ENCODE data around the gene XRCC4. TPM values are rescaled to one million over a fixed set of nuclear protein-coding genes. Genes with fewer than 3 reads are reported as not detected.

XRCC4 gene
- total RNA-seq, 6 experiments from 2014 or later = 13.6 to 17.1 (median 14.4) TPM

DNA sequence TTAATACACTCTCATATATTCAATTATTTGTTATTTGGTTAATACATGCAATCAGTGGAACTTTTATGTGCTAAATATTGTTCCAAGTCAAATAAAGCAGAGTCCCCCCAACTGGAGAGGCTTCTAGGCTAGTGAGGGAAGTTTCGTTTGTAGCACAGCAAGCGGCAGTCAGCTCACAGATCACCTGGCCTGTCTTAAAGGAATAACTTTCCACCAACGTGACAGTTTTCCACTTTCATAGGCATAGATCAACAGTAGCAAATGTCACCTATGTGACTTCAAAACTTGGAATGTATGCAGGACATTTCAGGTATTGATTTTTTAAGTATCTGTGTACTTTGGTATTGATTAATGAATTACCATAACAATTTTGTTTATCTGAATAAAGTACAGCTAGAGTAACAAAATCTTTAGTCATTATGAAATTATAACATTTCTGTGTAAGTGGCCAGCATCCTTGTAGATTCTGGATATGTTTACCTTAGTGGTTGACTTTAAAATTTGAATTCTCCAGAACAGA lies 264.5 kb downstream of the XRCC4 start:
- no peaks in the 10 kb centered on the region for H3K27me3 Mint-ChIP-seq (ENCODE audit: insufficient read depth)

DNA sequence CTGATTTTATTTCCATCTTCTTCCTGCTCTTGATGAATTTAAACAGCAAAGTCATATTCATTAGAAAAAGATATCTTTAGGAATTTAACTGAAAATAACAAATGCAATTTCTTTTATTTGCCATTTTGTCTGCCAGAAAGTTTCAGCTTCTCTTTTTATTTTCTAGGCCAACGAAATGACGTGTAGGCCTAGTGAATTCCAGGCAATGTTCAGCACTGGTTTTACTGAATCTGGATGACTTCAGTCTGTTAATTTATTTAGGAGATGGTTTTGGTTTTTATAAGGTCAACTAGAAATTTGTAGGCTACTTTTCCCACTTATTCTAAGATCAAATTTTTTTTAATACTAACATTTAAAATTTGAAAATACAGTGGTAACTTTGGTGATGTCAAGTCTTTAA lies 265.1 kb downstream of the XRCC4 start:
- no peak overlapping the region for H3K27ac Mint-ChIP-seq
- no peaks in the 10 kb centered on the region for H3K4me1 Mint-ChIP-seq (ENCODE audit: low read depth)
- H3K9me3 Mint-ChIP-seq = peaks cover 6% of the 10 kb centered on the region
- H3K4me3 Mint-ChIP-seq = no peak overlapping the region
- TF ChIP-seq, protein P1, sequence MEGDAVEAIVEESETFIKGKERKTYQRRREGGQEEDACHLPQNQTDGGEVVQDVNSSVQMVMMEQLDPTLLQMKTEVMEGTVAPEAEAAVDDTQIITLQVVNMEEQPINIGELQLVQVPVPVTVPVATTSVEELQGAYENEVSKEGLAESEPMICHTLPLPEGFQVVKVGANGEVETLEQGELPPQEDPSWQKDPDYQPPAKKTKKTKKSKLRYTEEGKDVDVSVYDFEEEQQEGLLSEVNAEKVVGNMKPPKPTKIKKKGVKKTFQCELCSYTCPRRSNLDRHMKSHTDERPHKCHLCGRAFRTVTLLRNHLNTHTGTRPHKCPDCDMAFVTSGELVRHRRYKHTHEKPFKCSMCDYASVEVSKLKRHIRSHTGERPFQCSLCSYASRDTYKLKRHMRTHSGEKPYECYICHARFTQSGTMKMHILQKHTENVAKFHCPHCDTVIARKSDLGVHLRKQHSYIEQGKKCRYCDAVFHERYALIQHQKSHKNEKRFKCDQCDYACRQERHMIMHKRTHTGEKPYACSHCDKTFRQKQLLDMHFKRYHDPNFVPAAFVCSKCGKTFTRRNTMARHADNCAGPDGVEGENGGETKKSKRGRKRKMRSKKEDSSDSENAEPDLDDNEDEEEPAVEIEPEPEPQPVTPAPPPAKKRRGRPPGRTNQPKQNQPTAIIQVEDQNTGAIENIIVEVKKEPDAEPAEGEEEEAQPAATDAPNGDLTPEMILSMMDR (IDR thresholded peaks at IDR 0.05) = no peak
- no peaks in the 10 kb centered on the region for H3K27me3 Mint-ChIP-seq (ENCODE audit: insufficient read depth)
- H3K36me3 Mint-ChIP-seq (ENCODE audit: low read depth) = peaks cover 5% of the 10 kb centered on the region
- no peak for DNase-seq

More for the DNA sequence above, 264.5 kb downstream of the XRCC4 start:
- no peak for DNase-seq
- H3K36me3 Mint-ChIP-seq (ENCODE audit: low read depth) = no peaks in the 10 kb centered on the region
- TF ChIP-seq, protein P1 (IDR thresholded peaks at IDR 0.05) = no peak
- H3K27ac Mint-ChIP-seq = no peak overlapping the region
- no peaks in the 10 kb centered on the region for H3K4me1 Mint-ChIP-seq (ENCODE audit: low read depth)
- 0 out of 2 replicates have a peak, but pooled peaks cover under 1% of the 10 kb centered on the region for H3K9me3 Mint-ChIP-seq
- no peak overlapping the region for H3K4me3 Mint-ChIP-seq

DNA sequence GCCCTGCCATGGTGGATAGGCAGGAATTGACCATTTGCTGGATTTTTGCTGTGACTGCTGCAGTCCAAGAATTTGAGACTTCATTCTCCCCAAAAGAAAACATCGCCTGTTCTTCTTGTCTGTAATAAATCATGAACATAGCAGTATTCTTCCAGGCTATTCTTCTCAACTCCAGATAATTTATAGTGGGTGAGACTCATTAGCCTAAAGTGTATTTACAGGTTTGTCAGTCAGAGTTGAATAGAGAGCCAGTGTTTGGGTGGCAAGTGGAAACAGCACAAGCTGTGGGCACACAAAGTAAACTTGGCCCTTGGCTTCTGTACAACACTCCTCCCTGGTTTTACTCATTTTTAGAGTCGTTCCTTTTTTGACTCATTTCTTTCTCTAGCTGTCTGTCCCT lies 266.0 kb downstream of the XRCC4 start:
- no peak for DNase-seq
- H3K27me3 Mint-ChIP-seq (ENCODE audit: insufficient read depth) = no peaks in the 10 kb centered on the region
- no peaks in the 10 kb centered on the region for H3K4me1 Mint-ChIP-seq (ENCODE audit: low read depth)
- no peak overlapping the region for H3K4me3 Mint-ChIP-seq
- no peak overlapping the region for H3K27ac Mint-ChIP-seq
- TF ChIP-seq, protein P1 (IDR thresholded peaks at IDR 0.05) = no peak
- H3K9me3 Mint-ChIP-seq = peaks cover 14% of the 10 kb centered on the region
- peaks cover 14% of the 10 kb centered on the region for H3K36me3 Mint-ChIP-seq (ENCODE audit: low read depth)

DNA sequence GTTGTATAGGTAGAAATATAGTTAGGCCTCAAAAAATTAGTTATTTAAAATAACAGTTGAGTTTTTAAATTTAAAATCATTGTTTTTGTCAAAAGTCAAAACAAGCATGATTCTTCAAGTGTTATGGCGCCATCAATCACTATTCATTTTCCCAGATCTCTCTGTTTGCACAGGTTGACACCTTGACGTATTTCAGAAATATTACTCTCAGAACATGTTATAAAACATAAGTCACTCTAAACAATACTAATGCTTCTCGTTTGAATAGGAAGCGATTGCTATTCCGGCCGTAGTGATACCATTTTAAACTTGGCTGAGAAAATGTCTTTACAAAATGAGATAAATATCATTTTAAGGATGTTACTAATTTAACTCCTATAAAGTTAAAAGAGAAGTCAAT lies 268.1 kb downstream of the XRCC4 start:
- TF ChIP-seq, protein P1 (IDR thresholded peaks at IDR 0.05) = no peak
- peaks cover 33% of the 10 kb centered on the region for H3K36me3 Mint-ChIP-seq (ENCODE audit: low read depth)
- peaks cover 30% of the 10 kb centered on the region for H3K9me3 Mint-ChIP-seq
- H3K4me1 Mint-ChIP-seq (ENCODE audit: low read depth) = no peaks in the 10 kb centered on the region
- no peak overlapping the region for H3K4me3 Mint-ChIP-seq
- DNase-seq = no peak
- H3K27ac Mint-ChIP-seq = no peak overlapping the region
- H3K27me3 Mint-ChIP-seq (ENCODE audit: insufficient read depth) = peaks cover 1% of the 10 kb centered on the region; the same call in 1 of the 2 replicates

DNA sequence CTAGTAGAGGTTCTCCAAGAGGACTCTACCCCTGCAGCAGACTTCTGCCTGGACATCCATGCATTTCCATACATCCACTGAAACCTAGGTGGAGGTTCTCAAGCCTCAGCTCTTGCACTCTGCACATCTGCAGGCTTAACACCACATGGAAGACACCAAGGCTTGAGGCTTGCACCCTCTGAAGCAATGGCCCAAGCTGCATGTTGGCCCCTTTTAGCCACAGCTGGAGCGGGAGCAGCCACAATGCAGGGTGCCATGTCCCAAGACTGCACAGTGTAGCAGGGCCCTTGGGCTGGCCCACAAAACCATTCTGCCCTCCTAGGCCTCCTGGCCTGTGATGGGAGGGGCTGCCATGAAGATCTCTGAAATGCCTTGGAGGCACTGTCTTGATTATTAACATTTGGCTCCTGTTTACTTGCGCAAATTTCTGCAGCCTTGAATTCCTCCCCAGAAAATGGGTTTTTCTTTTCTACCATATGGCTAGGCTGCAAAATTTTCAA lies 271.0 kb downstream of the XRCC4 start:
- H3K27me3 Mint-ChIP-seq (ENCODE audit: insufficient read depth) = peaks cover 1% of the 10 kb centered on the region; the same call in 1 of the 2 replicates
- DNase-seq = no peak
- H3K4me1 Mint-ChIP-seq (ENCODE audit: low read depth) = no peaks in the 10 kb centered on the region
- peaks cover 35% of the 10 kb centered on the region for H3K36me3 Mint-ChIP-seq (ENCODE audit: low read depth)
- H3K9me3 Mint-ChIP-seq = peaks cover 31% of the 10 kb centered on the region
- TF ChIP-seq, protein P1 (IDR thresholded peaks at IDR 0.05) = no peak
- no peak overlapping the region for H3K4me3 Mint-ChIP-seq
- H3K27ac Mint-ChIP-seq = no peak overlapping the region

All from HFFc6 (cell line).